ENCODE measurements around the gene ACTR2.
"Not testable (repeated sequence)": the region's sequence is repeated elsewhere in the genome, so short reads cannot be mapped to it uniquely, and the experiment has no call there.

Gene ACTR2

GRCh38 chr2:65313954-65314256, 86.3 kb downstream of the ACTR2 start:
- DNase-seq (ENCODE audit: low read depth): no peak

DNA sequence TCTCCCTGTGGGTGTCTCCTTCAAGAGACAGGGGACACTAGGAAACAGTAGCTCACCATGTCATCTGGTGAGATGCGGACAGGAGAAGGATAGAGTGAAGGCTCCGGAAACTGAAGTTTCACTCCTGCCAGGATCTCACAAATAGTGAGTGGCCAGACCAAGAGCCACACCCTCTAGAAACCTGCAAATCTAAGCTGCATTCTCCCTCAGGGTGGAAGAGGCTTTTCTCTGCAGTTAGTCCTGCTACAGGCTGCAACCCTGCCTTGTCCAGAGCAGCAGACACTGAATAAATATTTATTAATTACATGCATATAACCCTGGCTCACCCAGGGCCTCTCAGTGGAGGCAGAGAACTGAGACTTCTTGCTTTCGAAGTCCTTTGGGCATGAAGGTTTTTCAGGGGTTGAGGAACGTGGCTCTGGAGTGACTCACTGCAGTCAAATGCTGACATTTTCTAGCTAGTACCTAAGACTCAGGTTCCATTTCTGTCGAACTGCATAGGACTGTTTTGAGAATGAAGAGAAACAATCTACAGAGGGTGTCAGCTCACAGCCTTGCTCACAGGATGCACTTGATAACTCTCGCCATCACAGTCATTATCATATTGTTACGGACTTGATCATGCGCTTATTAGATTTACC, 87.3 kb downstream of the ACTR2 start:
- DNase-seq (ENCODE audit: low read depth): no peak

DNA sequence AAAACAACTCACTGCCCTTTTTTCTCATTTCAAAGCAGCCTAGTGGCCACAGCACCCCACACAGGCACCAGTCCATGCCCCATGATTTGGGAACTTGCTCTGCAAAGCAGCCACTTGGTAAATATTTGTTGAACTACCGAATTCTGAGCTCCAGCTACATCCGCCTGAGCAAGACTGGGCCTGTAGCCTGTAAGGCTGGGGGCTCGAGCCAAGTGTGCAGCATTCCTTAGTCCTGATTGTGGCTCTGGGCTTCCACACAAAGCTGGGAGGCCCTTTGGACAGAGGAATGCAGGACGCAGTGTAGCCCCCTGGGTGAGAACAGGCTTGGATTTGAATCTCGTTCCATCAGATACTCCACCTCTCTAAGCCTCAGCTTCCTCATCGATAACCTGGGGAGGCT, 88.4 kb downstream of the ACTR2 start:
- no peak for DNase-seq (ENCODE audit: low read depth)

DNA sequence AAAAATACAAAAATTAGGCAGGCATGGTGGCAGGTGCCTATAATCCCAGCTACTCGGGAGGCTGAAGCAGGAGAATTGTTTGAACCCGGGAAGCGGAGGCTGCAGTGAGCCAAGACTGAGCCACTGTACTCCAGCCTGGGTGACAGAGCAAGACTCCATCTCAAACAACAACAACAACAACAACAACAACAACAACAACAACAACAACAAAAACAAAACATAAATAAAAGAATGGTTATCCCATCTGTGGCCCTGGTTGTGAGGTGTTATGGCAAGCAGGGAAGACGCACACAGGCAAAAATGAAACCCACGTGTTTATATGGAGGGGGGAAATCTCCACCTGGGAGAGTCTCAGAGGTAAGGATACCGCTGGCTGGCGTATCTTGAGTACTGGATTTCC, 89.7 kb downstream of the ACTR2 start:
- DNase-seq (ENCODE audit: low read depth): not testable (repeated sequence)

- no peak for DNase-seq (ENCODE audit: low read depth)
Measured at GRCh38 chr2:65317841-65318240, 90.2 kb downstream of the ACTR2 start.

DNA sequence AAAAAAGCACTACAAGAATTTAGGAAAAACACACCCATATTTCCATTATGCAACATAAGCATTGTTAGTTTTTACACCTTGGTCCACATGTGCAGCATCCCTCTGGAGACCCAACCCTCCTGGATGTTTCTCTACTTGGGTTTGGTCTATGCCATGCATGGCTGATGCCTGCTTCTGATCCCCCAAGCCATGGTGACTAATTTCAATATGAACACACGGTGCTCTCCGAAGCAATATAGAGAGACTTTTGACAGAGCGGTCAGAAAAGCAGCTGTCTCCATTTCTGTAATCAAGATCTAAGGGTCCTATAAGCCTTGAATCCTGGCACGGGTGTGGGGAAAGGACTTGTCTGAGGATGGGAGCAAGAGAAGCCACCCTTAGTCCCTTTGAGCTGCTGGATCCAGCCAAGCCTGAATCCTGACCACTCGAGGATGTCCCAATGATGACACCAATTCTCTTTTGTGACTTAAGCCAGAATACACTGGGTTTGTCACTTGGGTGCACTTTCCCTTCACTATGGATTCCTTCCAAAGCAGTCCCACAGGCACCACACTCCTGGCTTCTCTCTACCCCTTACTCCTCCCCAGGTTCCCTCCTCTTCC, 91.5 kb downstream of the ACTR2 start:
- no peak for DNase-seq (ENCODE audit: low read depth)

DNA sequence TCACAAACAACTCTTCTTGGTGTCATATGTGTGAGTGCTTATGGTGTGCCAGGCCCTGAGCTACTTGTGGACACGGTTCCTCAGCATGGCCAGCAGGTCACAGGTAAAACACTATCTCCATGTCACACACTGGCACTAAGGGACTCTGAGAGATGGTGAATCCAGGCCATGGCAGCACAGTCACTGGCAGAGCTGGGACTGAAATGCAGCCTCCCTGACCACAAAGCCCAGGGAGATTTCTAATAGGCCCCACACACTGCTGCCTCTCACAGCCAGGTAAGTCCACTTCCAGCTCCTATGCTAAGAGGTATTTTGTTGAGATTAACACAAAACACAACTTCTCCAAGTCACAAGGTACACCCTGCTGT, 92.0 kb downstream of the ACTR2 start:
- no peak for DNase-seq (ENCODE audit: low read depth)

DNA sequence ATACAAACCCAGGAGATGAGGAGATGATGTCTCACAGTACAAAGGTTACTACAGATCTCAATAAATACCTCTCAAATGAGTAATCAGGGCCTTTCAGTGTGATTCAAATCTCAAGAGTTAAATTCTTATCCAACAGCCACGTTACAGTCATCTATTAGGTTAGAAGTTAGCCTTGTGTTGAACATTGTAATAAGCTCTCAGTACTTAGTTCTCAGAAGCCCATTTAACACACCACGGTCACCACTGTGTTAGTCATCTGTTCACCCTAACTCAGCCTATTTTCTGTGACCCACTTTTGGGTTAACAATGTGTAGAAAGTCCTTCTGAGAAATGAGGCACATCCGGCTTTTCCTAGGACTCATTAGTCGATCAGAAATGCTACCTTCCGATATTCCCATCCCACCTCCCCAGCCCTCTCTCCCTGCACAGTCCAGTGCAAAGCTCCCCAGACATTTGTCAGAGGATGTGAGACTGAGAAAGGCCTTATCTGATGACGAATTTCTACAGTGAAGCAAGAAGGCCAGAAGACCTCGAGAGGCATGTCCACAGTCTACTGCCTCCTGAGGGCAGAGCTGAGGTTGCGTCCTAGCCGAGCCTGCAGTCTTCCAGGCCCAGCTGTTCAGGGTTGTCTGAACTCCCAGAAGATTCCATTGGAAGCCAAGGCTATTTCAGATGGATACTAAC, 92.6 kb downstream of the ACTR2 start:
- peak; percentile 95 for DNase-seq (ENCODE audit: low read depth)
